Mesenchymal stem cell (in vitro differentiated cells and primary cell): ENCODE data around the gene CETN2.

Source experiments
- DNase-seq: peaks from one replicate; pipeline ENCODE4 v3.0.0-alpha.2; 2013
- H2AFZ ChIP-seq: one replicate; pipeline ENCODE4 v1.6.1; 2013; ENCODE audit warnings: low read depth, mild to moderate bottlenecking, control low read depth, inconsistent platforms, low read length, moderate library complexity
- H2AK5ac ChIP-seq: 2 replicates; pipeline ENCODE4 v1.6.1; 2013; ENCODE audit warnings: low read length, moderate library complexity, mild to moderate bottlenecking, inconsistent platforms; ENCODE audit not compliant: severe bottlenecking
- H2BK120ac ChIP-seq: one replicate; pipeline ENCODE4 v1.6.1; 2013; ENCODE audit warnings: low read depth, mild to moderate bottlenecking, inconsistent platforms, low read length, moderate library complexity
- H2BK12ac ChIP-seq, 2 experiments: one replicate each; pipeline ENCODE4 v1.6.1; 2013; ENCODE audit warnings: inconsistent platforms in 2 of 2, low read length in 2 of 2, mild to moderate bottlenecking in 2 of 2, moderate library complexity in 2 of 2, control low read depth in 1 of 2
- H2BK15ac ChIP-seq: one replicate; pipeline ENCODE4 v1.6.1; 2013; ENCODE audit warnings: mild to moderate bottlenecking, low read depth, inconsistent platforms; ENCODE audit not compliant: poor library complexity, severe bottlenecking
- H2BK5ac ChIP-seq: 2 replicates; pipeline ENCODE4 v1.6.1; 2013; ENCODE audit warnings: low read depth, mild to moderate bottlenecking, low read length, control low read depth, inconsistent platforms; ENCODE audit not compliant: poor library complexity, severe bottlenecking
- H3K14ac ChIP-seq, 2 experiments: one replicate each; pipeline ENCODE4 v1.6.1; 2013; ENCODE audit warnings: inconsistent platforms in 2 of 2, low read length in 2 of 2, control low read depth in 1 of 2, mild to moderate bottlenecking in 1 of 2, moderate library complexity in 1 of 2
- H3K18ac ChIP-seq, 2 experiments: one replicate each; pipeline ENCODE4 v1.6.1; 2013; ENCODE audit warnings: inconsistent platforms in 2 of 2, low read length in 2 of 2, control low read depth in 1 of 2, low read depth in 1 of 2, mild to moderate bottlenecking in 1 of 2
- H3K23ac ChIP-seq, 2 experiments: one replicate each; pipeline ENCODE4 v1.6.1; 2013; ENCODE audit warnings: inconsistent platforms in 2 of 2, low read length in 2 of 2, mild to moderate bottlenecking in 2 of 2, moderate library complexity in 2 of 2, control low read depth in 1 of 2
- H3K27ac ChIP-seq: 2 replicates; pipeline ENCODE4 v1.5.1; 2013; ENCODE audit warnings: mild to moderate bottlenecking, moderate library complexity, low read length, control low read depth, inconsistent platforms; ENCODE audit not compliant: poor library complexity, severe bottlenecking
- H3K27me3 ChIP-seq, 2 experiments: 2 replicates each; pipeline versions ENCODE4 v1.6.1 to v1.7.0; 2013; ENCODE audit warnings: low read length in 2 of 2, mild to moderate bottlenecking in 2 of 2, moderate library complexity in 2 of 2, control low read depth in 1 of 2, inconsistent platforms in 1 of 2; ENCODE audit not compliant: control insufficient read depth in 1 of 2, insufficient read depth in 1 of 2
- H3K36me3 ChIP-seq, 2 experiments: 2 replicates each; pipeline versions ENCODE4 v1.6.1 to v1.7.0; 2013; ENCODE audit warnings: low read length in 2 of 2, control low read depth in 1 of 2, inconsistent platforms in 1 of 2, low read depth in 1 of 2, mild to moderate bottlenecking in 1 of 2; ENCODE audit not compliant: insufficient read depth in 2 of 2, control insufficient read depth in 1 of 2
- H3K4ac ChIP-seq, 2 experiments: one replicate each; pipeline ENCODE4 v1.6.1; 2013; ENCODE audit warnings: inconsistent platforms in 2 of 2, low read length in 2 of 2, mild to moderate bottlenecking in 2 of 2, moderate library complexity in 2 of 2, control low read depth in 1 of 2, low read depth in 1 of 2
- H3K4me1 ChIP-seq: 2 replicates; pipeline ENCODE4 v1.6.1; 2013; ENCODE audit warnings: low read depth, low read length, control low read depth; ENCODE audit not compliant: control insufficient read depth, insufficient read depth
- H3K4me2 ChIP-seq: 2 replicates; pipeline ENCODE4 v1.6.1; 2013; ENCODE audit warnings: low read length, mild to moderate bottlenecking, inconsistent platforms; ENCODE audit not compliant: poor library complexity, severe bottlenecking
- H3K4me3 ChIP-seq, 2 experiments: 2 replicates each; pipeline versions ENCODE4 v1.5.1 to v1.7.0; 2013; ENCODE audit warnings: low read length in 2 of 2, mild to moderate bottlenecking in 2 of 2, control low read depth in 1 of 2, low read depth in 1 of 2; ENCODE audit not compliant: insufficient read depth in 1 of 2
- H3K79me1 ChIP-seq: replicated peaks from 2 replicates; pipeline ENCODE4 v1.6.1; 2013; ENCODE audit warnings: mild to moderate bottlenecking, control low read depth, low read length, inconsistent platforms; ENCODE audit not compliant: poor library complexity, severe bottlenecking
- H3K9ac ChIP-seq: 2 replicates; pipeline ENCODE4 v1.7.0; 2013; ENCODE audit warnings: mild to moderate bottlenecking, low read length, moderate library complexity
- H3K9me3 ChIP-seq: 2 replicates; pipeline ENCODE4 v1.7.0; 2013; ENCODE audit warnings: mild to moderate bottlenecking, low read length; ENCODE audit not compliant: control insufficient read depth
- H4K8ac ChIP-seq: one replicate; pipeline ENCODE4 v1.6.1; 2013; ENCODE audit warnings: inconsistent platforms, mild to moderate bottlenecking, low read length, moderate library complexity
- H4K91ac ChIP-seq: one replicate; pipeline ENCODE4 v1.6.1; 2013; ENCODE audit warnings: mild to moderate bottlenecking, low read length, inconsistent platforms
- WGBS: methylation state at CpG from one replicate; pipeline ENCODE4 v1.1.7; 2013; ENCODE audit warnings: mixed read lengths; 5-methylcytosine and 5-hydroxymethylcytosine counted together

CETN2 gene

DNA sequence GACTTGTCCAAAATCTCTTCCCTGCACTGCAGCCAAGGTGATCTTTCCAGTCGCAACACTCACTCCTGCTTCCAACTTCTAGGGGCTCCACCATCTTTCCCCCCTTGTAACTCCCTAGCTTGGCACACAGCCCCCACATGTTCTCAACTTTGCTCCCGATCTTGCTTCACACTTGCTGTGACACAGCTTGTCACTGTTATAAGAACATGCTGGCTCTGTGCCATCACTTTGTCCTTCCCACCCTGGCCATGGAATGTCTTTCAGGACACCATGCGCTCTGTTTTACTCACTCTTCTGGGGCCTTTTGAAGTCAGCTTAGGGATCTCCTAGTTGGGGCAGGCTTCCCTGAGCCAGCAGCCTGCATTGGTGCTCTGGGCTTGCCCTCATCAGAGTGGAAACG is 2.8 kb upstream of the CETN2 start:
- Histone ChIP-seq H3K14ac (no peak overlapping the region), H2AK5ac (no peak overlapping the region)

DNA sequence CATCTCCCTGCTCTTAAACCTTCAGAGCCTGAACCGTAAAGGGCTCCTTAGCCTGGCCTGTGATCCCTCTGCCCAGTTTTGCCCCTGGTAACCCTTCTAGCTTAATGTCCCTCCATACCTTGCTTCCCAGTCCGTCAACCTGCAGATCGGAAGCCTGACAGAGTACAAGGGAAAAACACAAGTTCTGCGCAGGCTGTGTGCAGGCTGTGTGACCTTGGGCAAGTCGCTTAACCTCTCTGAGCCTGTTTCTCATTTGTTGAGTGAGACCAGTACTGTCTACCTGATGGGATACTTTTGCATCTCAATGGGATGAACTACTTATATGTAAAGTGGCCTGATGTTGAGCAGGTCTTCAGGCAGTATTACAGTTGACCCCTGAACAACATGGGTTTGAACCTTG is 2.0 kb upstream of the CETN2 start:
- Histone ChIP-seq H2BK120ac (no peak overlapping the region), H2AK5ac (no peak overlapping the region), H2BK5ac (no peak overlapping the region), H2BK12ac (no peak overlapping the region), H3K27ac (no peak overlapping the region), H3K79me1 (peaks cover 6% of the 10 kb centered on the region), H3K4ac (no peak overlapping the region), H3K14ac (no peak overlapping the region), H4K8ac (no peak overlapping the region), H2BK15ac (no peak overlapping the region), H3K4me2 (no peak overlapping the region), H3K4me1 (peaks cover 8% of the 10 kb centered on the region), H3K9ac (no peak overlapping the region), H3K4me3 (peak overlapping the region in 1 of 2 experiments; percentile 87), H4K91ac (no peak overlapping the region), H3K27me3 (peaks cover 0 to 17% of the 10 kb centered on the region in 2 experiments), H3K36me3 (peaks cover 20 to 33% of the 10 kb centered on the region in 2 experiments), H3K9me3 (peaks cover 2% of the 10 kb centered on the region), H3K23ac (no peak overlapping the region), H3K18ac (no peak overlapping the region), H2AFZ (no peak overlapping the region)
- DNase-seq: no peak
- WGBS: 97% methylated on average over 5 of the region's 5 CpGs

More for the DNA sequence above, 2.8 kb upstream of the CETN2 start:
- Histone ChIP-seq H2BK5ac (no peak overlapping the region), H2BK120ac (no peak overlapping the region), H3K79me1 (peaks cover 6% of the 10 kb centered on the region), H3K4me3 (no peak overlapping the region), H3K4me2 (no peak overlapping the region), H3K23ac (no peak overlapping the region), H4K8ac (no peak overlapping the region), H3K18ac (no peak overlapping the region), H2AFZ (no peak overlapping the region), H3K4ac (no peak overlapping the region), H3K9me3 (peaks cover 2% of the 10 kb centered on the region), H2BK12ac (no peak overlapping the region), H3K4me1 (peaks cover 8% of the 10 kb centered on the region), H2BK15ac (no peak overlapping the region), H3K27me3 (peaks cover 0 to 13% of the 10 kb centered on the region in 2 experiments), H3K27ac (no peak overlapping the region), H3K9ac (no peak overlapping the region), H3K36me3 (peaks cover 19 to 24% of the 10 kb centered on the region in 2 experiments), H4K91ac (no peak overlapping the region)
- DNase-seq: no peak
- WGBS: 97% methylated on average over 4 of the region's 4 CpGs

GRCh38 chrX:152831391-152831790 is 834 bp upstream of the CETN2 start:
- Histone ChIP-seq H2AK5ac (no peak overlapping the region), H3K27ac (no peak overlapping the region), H2BK120ac (no peak overlapping the region), H3K79me1 (peaks cover 6% of the 10 kb centered on the region), H3K4me1 (peaks cover 8% of the 10 kb centered on the region), H4K8ac (peak overlapping the region; percentile 37), H3K23ac (no peak overlapping the region), H2BK15ac (no peak overlapping the region), H2AFZ (no peak overlapping the region), H3K36me3 (peaks cover 20 to 38% of the 10 kb centered on the region in 2 experiments), H3K4ac (peak overlapping the region in 1 of 2 experiments; percentile 69), H3K9me3 (peaks cover 2% of the 10 kb centered on the region), H3K27me3 (peaks cover 0 to 23% of the 10 kb centered on the region in 2 experiments), H3K14ac (no peak overlapping the region), H2BK5ac (no peak overlapping the region), H3K4me3 (peak overlapping the region; percentile 77 to 87), H3K9ac (peak overlapping the region; percentile 93), H2BK12ac (no peak overlapping the region), H3K4me2 (peak overlapping the region; percentile 74), H4K91ac (peak overlapping the region; percentile 75), H3K18ac (peak overlapping the region in 1 of 2 experiments; percentile 82)
- 13% methylated on average over 4 of the region's 10 CpGs for WGBS
- DNase-seq: no peak

GRCh38 chrX:152824841-152825374 is 5.6 kb downstream of the CETN2 start:
- Histone ChIP-seq H3K4me3 (no peak overlapping the region), H4K8ac (no peak overlapping the region), H3K79me1 (peaks cover 2% of the 10 kb centered on the region), H3K4me2 (no peak overlapping the region), H3K4me1 (no peaks in the 10 kb centered on the region), H2BK5ac (no peak overlapping the region), H2BK12ac (no peak overlapping the region), H2AK5ac (no peak overlapping the region), H3K14ac (no peak overlapping the region), H4K91ac (no peak overlapping the region), H3K18ac (no peak overlapping the region), H2BK120ac (no peak overlapping the region), H3K27me3 (peaks cover 16 to 47% of the 10 kb centered on the region in 2 experiments), H3K9me3 (peaks cover 1% of the 10 kb centered on the region), H3K4ac (no peak overlapping the region), H3K36me3 (peaks cover 7 to 20% of the 10 kb centered on the region in 2 experiments), H3K27ac (no peak overlapping the region), H2BK15ac (no peak overlapping the region), H2AFZ (no peak overlapping the region), H3K9ac (no peak overlapping the region), H3K23ac (no peak overlapping the region)
- WGBS: 48% methylated on average over 6 of the region's 7 CpGs
- no peak for DNase-seq
